Dedifferentiated amniotic fluid mesenchymal stem cell (primary cell): ENCODE results near the gene COG5.

ENCODE experiments used
- DNase-seq: peaks from one replicate; pipeline ENCODE4 v3.0.0-alpha.2; 2016; ENCODE audit errors: extremely low spot score

Gene COG5

GRCh38 chr7:107505997-107506673 is 57.6 kb downstream of the COG5 start:
- no peak for DNase-seq

GRCh38 chr7:107505362-107505761 is 58.4 kb downstream of the COG5 start:
- DNase-seq, result no peak

DNA sequence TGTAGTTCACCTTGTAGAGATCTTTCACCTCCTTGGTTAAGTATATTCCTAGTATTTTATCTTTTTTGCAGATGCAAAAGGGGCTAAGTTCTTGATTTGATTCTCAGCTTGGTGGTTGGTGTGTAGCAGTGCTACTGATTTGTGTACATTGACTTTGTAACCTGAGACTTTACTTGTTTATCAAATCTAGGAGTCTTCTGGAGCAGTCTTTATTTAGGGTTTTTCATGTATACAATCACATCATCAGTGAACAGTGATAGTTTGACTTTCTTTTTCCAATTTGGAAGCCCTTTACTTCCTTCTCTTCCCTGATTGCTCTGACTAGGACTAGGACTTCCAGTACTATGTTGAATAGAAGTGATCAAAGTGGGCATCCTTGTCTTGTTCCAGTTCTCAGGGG is 60.0 kb downstream of the COG5 start:
- DNase-seq, result no peak

- DNase-seq, result no peak
Measured at GRCh38 chr7:107502797-107503196, 60.9 kb downstream of the COG5 start.

- DNase-seq, result no peak
Measured at GRCh38 chr7:107502154-107502553, 61.6 kb downstream of the COG5 start.

GRCh38 chr7:107501593-107501992 is 62.1 kb downstream of the COG5 start:
- DNase-seq, result no peak

- no peak for DNase-seq
Measured at GRCh38 chr7:107499731-107500130, 64.0 kb downstream of the COG5 start.

GRCh38 chr7:107495516-107495915 is 68.2 kb downstream of the COG5 start:
- DNase-seq, result no peak

DNA sequence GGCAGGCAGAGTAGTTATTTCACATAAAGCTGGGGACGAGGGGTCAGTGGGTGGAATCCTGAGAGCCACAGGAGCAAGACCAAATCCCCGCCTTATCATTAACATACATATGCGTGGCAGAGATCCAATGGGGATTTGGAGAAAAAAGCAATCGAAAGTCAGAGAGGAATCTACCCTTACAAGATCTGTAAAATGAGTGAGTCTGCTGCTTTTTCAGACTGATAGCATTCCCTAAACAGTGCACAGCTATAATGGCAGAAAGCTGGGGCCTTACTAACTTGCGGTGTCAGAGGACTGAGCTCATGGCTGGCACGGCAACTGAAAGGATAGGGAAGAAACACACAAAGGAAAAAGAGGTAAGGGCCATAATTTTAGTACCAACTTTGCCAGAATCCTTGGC is 68.8 kb downstream of the COG5 start:
- no peak for DNase-seq

DNA sequence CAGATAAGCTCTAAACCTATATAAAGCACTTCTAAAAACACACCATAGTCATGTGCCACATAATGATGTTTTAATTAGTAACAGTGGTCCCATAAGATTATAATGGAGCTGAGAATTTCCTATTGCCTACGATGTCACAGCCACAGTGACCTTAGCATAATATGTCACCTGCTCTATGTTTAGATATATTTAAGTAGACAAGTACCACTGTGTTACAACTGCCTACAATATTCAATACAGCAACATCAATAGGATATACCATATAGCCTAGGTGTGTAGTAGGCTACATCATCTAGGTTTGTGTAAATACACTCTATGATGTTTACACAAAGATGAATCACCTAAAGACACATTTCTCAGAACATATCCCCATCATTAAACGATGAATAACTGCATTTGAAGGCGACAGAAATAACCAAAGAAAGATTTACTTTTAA is 69.4 kb downstream of the COG5 start:
- DNase-seq, result no peak

DNA sequence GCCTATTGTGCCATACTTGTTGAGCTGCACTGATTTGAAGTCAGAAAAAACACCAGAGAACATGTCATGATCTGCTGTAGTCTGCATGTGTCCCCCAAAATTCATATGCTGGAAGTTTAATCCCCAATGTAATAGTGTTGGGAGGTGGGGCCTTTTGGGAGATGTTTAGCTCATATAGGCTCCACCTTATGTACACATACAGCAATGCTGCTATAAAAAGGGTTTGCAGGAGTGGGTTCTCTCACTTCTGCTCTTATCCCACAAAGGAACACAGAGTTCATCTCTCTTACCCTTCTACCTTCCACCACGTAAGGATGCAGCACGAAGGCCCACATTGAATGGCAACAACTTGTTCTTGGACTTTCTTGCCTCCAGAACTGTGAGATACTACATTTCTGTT is 70.8 kb downstream of the COG5 start:
- DNase-seq, result no peak

GRCh38 chr7:107486041-107486440 is 77.7 kb downstream of the COG5 start:
- DNase-seq, result no peak

DNA sequence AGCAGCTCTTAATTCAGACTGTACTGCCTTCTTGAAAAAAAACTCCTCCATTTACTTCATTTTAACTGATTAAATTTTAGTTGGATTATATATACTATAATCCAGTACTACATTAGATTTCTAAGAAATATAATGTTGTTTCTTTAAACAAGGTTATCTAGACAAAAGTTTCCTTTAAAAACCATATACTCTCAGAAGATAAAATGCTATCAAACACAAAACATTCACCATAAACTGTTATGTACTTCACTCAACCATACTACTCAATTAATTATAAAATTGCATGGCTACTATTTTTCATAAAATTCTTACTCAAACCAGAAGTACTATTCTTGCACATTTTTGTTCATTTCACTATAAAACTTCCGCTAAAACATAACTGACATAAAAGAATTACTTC is 81.1 kb downstream of the COG5 start:
- DNase-seq, result no peak

GRCh38 chr7:107480932-107481331 is 82.8 kb downstream of the COG5 start:
- DNase-seq, result no peak

DNA sequence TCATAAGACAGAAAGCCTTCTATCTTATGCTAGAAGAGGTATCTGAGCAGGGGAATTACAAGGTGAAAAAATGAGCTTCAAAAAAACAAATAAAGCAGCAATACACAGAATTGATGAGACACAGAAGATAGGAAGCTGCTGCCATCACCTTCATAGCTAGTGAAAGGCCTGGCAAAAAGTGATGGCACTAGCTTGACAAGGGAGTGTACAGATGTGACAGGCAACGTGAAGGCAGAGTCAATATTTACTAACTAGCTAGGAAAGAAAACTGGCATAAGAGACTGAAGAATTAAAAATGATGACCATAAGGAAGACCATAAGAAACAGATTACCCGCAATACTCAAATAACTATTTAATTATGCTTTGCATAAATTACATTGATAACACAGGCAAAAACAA is 84.4 kb downstream of the COG5 start:
- DNase-seq, result no peak

DNA sequence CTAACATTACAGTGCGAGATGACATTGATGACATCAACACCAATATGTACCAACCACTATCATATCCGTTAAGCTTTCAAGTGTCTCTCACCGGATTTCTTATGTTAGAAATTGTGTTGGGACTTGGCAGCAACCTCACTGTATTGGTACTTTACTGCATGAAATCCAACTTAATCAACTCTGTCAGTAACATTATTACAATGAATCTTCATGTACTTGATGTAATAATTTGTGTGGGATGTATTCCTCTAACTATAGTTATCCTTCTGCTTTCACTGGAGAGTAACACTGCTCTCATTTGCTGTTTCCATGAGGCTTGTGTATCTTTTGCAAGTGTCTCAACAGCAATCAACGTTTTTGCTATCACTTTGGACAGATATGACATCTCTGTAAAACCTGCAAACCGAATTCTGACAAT is 89.6 kb downstream of the COG5 start:
- DNase-seq, result no peak

DNA sequence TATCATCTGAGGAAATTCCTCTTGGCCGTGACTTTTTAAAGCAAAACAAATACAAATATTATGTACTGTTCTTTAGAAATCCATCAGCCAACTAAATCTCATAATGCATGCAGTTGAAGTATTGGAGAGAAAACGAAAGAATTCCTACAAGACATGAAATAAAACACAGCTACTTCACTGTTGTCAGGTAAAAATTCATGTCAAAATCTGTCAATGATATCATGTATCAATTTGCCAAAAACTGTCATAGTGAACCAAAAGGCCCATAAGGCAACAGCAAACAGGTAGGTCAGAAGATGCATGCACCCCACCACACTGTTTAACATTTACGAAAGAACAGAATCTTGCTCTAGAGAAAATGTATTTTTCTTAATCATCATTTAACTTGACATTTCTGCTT is 91.6 kb downstream of the COG5 start:
- no peak for DNase-seq

DNA sequence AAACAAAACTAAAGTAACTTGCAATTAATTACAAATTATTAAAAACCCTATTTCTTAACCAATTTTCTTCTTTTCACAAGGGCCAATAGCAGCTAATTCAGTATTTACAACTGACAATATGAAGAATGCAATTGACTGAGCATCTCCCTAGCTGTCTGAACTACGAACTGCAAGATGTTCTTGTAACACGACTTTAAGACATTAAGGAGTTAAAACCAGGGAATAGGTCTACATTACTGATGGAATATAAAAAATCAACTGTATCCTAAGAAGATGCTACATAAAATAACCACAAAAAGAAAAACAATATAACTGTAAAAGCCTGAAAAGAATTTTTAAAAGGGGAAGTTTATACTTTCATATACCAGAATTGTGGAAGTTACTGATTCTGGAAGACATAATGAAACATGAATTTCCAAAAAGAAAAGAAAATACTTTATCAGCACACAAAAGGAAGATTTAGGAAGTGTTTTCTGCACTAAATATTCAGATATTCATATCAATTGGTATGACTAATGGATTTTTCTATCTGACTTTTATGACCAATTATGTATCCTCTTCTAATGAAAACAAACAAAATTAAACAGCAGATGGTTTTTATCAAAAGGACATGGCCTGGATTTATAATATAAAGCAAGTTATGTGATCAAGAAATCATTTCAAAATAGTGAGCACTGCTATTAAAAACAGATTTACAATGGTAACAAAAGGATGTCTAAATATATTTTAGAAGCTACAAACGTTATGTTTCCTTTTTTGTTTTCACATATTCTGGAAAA is 92.2 kb downstream of the COG5 start:
- no peak for DNase-seq

DNA sequence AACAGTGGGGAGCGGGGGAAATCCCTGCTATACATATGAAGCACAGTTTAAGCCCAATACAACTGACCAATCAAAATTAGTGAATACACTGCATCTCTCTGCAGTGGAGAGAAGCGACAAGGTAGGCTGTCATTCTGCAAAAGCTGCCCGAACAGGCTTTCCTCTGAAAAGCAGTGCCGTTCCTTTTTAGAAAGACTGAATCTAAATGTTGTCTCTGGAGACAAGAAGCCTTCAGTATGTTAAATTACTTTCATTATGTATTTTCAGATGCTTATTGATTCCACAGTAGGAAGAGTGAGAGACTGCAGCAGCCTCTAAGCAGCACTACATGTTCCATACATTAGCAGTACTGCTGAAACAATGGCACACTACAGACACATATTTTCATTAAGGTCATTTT is 93.8 kb downstream of the COG5 start, which contains the start of gene GPR22:
TSS of gene GPR22 (plus strand) at position 129 of the 400 bp plus-strand sequence. CDS start 4,004 bp downstream, outside the sequence.
- no peak for DNase-seq

DNA sequence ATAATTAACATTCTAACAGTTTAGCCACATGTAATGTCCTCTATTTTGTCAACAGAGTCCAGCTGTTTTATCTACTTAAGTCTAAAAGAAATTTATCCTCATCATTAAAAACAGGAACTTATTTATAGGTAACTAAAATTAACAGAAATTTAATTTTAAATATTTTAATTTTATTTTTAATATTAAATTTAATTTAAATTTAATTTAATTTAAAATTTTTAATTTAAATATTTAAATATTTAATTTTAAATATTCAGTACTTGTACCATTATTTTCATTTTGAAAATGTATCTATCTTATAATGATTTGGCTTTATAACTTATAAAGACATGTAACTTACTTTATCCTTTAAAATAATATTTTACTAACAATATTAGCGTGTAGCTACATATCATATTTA is 94.9 kb downstream of the COG5 start:
- no peak for DNase-seq

DNA sequence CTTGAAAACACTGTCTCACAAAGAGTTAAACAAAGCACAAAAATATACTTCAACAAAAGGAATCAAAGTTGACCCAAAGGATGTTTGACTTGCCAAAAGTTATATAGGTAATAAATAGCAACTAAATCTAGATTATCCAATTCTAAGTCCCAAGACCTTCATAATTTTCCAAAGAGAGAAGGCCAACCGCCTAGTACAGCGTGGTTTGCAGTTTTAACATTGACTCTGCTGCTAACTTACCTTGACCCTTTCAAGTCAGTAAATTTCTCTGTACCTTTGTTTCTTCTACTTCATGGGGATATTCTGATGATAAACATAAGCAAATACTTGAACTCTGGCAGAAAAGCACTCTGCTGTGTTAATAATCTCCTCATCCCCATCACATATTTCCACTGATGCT is 95.7 kb downstream of the COG5 start:
- DNase-seq, result no peak

DNA sequence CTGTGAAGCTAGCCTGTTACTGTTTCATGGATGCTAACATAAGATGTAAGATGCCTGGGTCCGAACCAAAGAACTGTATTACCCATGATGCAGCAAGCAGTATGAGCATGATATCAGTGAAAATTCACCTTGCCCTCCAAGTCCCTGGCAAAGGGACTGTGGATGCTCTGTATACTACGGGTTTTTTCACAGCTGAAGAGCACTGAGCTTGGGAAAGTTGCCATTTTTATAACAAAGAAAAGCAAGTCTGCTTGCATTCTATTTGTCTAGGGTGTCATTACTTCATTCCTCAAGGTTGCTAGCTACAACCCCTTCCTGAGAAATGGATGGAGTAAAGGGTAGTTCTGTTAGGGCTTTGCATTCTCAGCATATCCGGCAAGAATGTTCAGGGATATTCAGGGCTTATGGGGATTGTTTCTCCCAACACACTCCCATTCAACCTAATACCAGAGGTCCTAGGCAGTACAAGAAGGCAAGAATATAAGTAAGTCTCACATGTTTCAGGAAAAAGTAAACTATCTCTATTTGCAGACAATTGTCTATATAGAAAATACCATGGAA is 99.0 kb downstream of the COG5 start:
- DNase-seq, result no peak
